ENCODE results near the gene ELFN2. TPM values are rescaled to one million over a fixed set of nuclear protein-coding genes. Genes with fewer than 3 reads are reported as not detected.
"Not testable (repeated sequence)": the region's sequence is repeated elsewhere in the genome, so short reads cannot be mapped to it uniquely, and the experiment has no call there.

The ELFN2 gene
- total RNA-seq, 2 donors from 2014 or later, result 2.8 to 4.3 TPM

DNA sequence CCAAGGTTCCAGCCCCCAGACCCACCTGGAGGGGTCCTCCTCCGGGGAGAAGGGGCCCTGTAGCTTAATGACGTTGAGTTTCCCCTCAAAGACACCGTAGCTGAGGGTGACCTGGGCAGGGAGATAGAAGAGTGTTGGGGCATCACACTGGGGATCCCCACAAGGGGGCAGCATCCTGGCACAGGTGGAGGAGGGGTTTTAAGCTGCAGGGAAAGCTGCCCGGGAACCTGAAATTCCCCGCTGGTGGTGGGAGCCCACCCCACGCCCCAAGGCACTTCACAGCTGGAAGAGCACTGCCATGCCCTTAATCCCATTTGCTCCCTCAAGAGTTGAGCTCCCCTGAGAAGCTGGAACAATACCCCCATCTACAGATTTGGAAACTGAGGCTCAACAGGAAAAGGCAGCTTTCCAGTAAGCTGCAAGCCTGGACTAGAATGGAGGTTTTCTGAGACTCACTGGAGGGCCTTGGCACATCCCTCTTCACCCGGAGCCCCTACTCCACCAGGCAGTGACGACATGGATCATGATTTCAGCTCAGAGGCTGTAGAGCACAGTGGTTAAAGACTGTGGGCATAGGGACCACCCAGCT lies 45.2 kb upstream of the ELFN2 start:
- TF ChIP-seq, protein P1, sequence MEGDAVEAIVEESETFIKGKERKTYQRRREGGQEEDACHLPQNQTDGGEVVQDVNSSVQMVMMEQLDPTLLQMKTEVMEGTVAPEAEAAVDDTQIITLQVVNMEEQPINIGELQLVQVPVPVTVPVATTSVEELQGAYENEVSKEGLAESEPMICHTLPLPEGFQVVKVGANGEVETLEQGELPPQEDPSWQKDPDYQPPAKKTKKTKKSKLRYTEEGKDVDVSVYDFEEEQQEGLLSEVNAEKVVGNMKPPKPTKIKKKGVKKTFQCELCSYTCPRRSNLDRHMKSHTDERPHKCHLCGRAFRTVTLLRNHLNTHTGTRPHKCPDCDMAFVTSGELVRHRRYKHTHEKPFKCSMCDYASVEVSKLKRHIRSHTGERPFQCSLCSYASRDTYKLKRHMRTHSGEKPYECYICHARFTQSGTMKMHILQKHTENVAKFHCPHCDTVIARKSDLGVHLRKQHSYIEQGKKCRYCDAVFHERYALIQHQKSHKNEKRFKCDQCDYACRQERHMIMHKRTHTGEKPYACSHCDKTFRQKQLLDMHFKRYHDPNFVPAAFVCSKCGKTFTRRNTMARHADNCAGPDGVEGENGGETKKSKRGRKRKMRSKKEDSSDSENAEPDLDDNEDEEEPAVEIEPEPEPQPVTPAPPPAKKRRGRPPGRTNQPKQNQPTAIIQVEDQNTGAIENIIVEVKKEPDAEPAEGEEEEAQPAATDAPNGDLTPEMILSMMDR (IDR thresholded peaks at IDR 0.05), result peak in 3 of 4 experiments; percentile 28 to 49 (median 47)
- TF ChIP-seq POLR2AphosphoS5 (IDR thresholded peaks at IDR 0.05) (no peak), POLR2A (IDR thresholded peaks at IDR 0.05) (no peak)
- Histone ChIP-seq H3K9me3 (no peaks in the 10 kb centered on the region), H3K4me3 (no peak overlapping the region), H3K27me3 (replicated peaks; ENCODE audit: insufficient read depth) (no peaks in the 10 kb centered on the region), H3K27ac (no peak overlapping the region), H3K4me1 (replicated peaks) (no peaks in the 10 kb centered on the region), H3K36me3 (no peaks in the 10 kb centered on the region)
- WGBS, result 27% methylated on average over 8 of the region's 8 CpGs
- DNase-seq (ENCODE audit: low spot score), result no peak
- intact Hi-C loops (cut with DNase I), result no loop called here

DNA sequence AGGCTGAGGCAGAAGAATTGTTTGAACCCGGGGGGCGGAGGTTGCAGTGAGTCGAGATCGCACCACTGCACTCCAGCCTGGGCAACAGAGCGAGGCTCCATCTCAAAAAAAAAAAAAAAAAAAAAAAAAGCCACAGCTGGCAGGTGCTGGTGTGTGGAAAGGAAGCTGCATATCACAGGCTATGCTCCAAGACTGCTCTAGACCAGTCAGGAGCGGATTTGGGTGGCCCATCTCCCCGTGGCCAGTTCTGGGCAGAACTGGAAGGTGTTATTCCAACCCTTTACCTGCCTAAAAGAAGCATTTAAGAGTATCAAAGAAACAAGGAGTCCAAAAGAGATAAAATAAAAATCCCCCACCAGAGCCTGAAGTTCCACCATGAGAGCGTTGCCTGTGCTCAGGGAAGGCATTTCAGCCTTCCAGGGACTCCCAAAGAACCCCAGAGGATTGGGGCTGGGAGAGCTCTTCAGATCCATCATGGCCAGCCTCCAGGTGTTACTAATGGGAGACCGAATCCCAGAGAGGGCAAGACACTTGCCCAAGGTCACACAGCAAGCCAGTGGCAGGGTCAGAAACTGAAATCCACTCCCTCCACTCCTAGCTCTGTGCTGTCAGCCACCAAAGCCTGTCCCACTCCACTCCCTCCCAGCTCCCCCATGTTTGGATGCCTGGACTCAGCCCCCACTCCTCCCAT lies 44.6 kb upstream of the ELFN2 start:
- Histone ChIP-seq H3K27me3 (replicated peaks; ENCODE audit: insufficient read depth) (no peaks in the 10 kb centered on the region), H3K9me3 (no peaks in the 10 kb centered on the region), H3K36me3 (no peaks in the 10 kb centered on the region), H3K27ac (no peak overlapping the region), H3K4me1 (replicated peaks) (no peaks in the 10 kb centered on the region), H3K4me3 (no peak overlapping the region)
- 88% methylated on average over 9 of the region's 9 CpGs for WGBS
- intact Hi-C loops (cut with DNase I), result no loop called here
- no peak for TF ChIP-seq POLR2AphosphoS5 (IDR thresholded peaks at IDR 0.05)
- TF ChIP-seq, protein P1 (IDR thresholded peaks at IDR 0.05), result no peak
- no peak for TF ChIP-seq POLR2A (IDR thresholded peaks at IDR 0.05)
- DNase-seq (ENCODE audit: low spot score), result no peak

DNA sequence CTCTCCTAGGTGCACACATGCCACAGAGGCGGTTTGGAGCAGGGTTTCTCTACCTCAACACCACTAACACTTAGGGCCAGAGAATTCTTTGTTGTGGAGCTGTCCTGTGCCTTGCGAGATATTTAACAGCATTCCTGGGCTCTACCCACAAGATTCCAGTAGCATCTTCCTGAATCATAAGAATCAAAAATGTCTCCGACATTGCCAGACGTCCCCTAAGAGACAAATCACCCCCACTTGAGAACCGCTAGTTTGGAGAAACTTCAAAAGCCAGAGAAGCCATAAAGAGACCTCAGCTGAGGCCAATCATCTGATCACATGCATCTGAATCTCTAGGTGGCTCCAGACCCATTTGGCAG lies 42.8 kb upstream of the ELFN2 start:
- Histone ChIP-seq H3K9me3 (no peaks in the 10 kb centered on the region), H3K4me3 (no peak overlapping the region), H3K4me1 (replicated peaks) (no peaks in the 10 kb centered on the region), H3K36me3 (no peaks in the 10 kb centered on the region), H3K27me3 (replicated peaks; ENCODE audit: insufficient read depth) (no peaks in the 10 kb centered on the region), H3K27ac (no peak overlapping the region)
- intact Hi-C loops (cut with DNase I), result no loop called here
- TF ChIP-seq, protein P1 (IDR thresholded peaks at IDR 0.05), result no peak
- TF ChIP-seq POLR2A (IDR thresholded peaks at IDR 0.05) (no peak), POLR2AphosphoS5 (IDR thresholded peaks at IDR 0.05) (no peak)
- WGBS, result 68% methylated on average over 5 of the region's 5 CpGs
- DNase-seq (ENCODE audit: low spot score), result no peak

DNA sequence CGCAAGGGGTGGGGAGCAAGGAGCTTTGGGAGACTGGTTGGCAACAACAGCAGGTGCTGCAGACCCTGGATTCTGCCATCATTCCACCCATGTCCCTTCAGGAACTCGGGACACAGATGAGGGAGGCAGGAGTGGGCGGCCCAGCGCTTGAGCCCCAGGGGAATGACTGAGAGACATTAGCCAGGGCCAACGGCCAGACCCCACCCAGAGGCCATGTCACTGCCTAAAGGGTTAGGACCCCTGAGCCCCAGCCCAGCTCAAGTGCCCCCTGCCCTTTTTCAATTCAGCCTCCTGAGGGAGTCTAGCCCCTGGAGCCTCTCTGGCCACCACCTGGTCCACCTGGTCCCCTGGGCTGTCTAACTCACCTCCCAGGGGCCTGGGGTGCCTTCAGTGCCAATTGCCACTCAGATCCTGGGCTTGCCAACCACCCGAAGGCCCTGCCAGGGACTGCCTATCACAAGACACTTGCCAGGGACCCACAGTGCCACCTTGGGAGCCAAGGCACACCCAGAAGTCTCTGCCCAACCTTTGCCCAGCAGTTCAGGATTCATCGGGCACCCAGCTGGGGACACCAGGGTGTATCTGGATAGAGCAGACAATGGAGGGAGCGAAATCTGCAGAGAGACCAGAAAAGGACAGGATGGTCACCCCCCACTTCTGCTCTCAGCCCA lies 42.3 kb upstream of the ELFN2 start:
- Histone ChIP-seq H3K27ac (no peak overlapping the region), H3K36me3 (no peaks in the 10 kb centered on the region), H3K27me3 (replicated peaks; ENCODE audit: insufficient read depth) (no peaks in the 10 kb centered on the region), H3K9me3 (no peaks in the 10 kb centered on the region), H3K4me1 (replicated peaks) (no peaks in the 10 kb centered on the region), H3K4me3 (no peak overlapping the region)
- intact Hi-C loops (cut with DNase I), result no loop called here
- TF ChIP-seq POLR2A (IDR thresholded peaks at IDR 0.05), result no peak
- DNase-seq (ENCODE audit: low spot score), result no peak
- 81% methylated on average over 7 of the region's 8 CpGs for WGBS

DNA sequence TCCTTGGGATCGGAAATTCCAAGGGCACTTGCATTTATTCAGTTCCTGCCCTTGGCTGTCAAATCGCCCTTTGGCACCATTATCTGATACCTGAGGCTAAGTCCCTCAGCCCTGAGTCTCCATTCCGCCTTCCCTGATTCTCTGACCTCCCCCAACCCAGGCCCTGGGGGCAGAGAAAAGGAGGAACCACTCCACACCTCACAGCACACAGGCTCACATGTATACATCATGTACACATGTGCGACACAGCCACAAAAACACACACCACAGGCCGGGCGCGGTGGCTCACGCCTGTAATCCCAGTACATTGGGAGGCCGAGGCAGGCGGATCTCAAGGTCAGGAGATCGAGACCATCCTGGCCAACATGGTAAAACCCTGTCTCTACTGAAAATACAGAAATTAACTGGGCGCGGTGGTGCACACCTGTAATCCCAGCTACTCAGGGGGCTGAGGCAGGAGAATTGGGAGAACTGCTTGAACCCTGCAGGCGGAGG lies 41.0 kb upstream of the ELFN2 start:
- 94% methylated on average over 14 of the region's 14 CpGs for WGBS
- H3K36me3 ChIP-seq; H3K9me3 ChIP-seq; DNase-seq (ENCODE audit: low spot score); H3K4me3 ChIP-seq; H3K4me1 ChIP-seq (replicated peaks); intact Hi-C loops (cut with DNase I); H3K27ac ChIP-seq; H3K27me3 ChIP-seq (replicated peaks; ENCODE audit: insufficient read depth): not testable (repeated sequence)

All from prostate gland (tissue), 2 donors.